Measurements from ENCODE around the gene PRDM16. TPM values are rescaled to one million over a fixed set of nuclear protein-coding genes. Genes with fewer than 3 reads are reported as not detected.

PRDM16 gene
- total RNA-seq, 1 experiment from 2014 or later, result 0.09 TPM

- CTCF ChIA-PET, result no interaction called here
- Mint-ChIP-seq H3K9me3 (ENCODE audit: low read depth, unreplicated experiment) (no peaks in the 10 kb centered on the region), H3K4me3 (ENCODE audit: low read depth, unreplicated experiment) (no peak overlapping the region), H3K27me3 (ENCODE audit: unreplicated experiment) (peaks cover 51% of the 10 kb centered on the region), H3K36me3 (ENCODE audit: insufficient read depth, unreplicated experiment) (no peaks in the 10 kb centered on the region), H3K27ac (ENCODE audit: unreplicated experiment) (no peak overlapping the region), H3K4me1 (ENCODE audit: low read depth, unreplicated experiment) (no peaks in the 10 kb centered on the region)
- TF ChIP-seq CTCF (IDR thresholded peaks at IDR 0.05; ENCODE audit: unreplicated experiment), result no peak
- no TSS peak for BruUV-seq (replicated peaks)
- no peak for DNase-seq
- intact Hi-C loops (cut with micrococcal nuclease; ENCODE audit: unreplicated experiment), result no loop called here
Observed at GRCh38 chr1:3076363-3076740, 7.3 kb downstream of the PRDM16 start.

DNA sequence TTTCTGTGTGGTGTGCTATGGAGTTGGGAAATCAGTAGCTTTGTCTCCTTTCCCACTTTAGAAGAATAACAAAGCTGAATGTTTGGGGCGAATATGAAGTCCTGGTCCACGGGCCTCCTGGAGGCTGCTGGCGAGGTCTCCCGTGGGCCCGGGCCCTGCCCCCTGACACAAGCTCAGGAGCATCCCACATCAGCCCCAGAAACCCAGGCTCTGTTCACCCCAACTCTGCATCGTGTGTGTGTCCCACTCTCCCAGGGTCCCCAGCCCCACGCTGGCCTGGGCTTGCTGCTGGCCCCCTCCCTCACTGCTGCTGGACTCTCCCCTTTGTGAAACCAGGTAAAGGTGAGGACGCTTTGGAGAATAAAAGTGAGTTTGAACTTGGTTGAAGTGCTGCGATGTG lies 8.1 kb downstream of the PRDM16 start:
- Mint-ChIP-seq H3K36me3 (ENCODE audit: insufficient read depth, unreplicated experiment) (peaks cover 3% of the 10 kb centered on the region), H3K4me3 (ENCODE audit: low read depth, unreplicated experiment) (no peak overlapping the region), H3K9me3 (ENCODE audit: low read depth, unreplicated experiment) (no peaks in the 10 kb centered on the region), H3K27me3 (ENCODE audit: unreplicated experiment) (peaks cover 47% of the 10 kb centered on the region), H3K27ac (ENCODE audit: unreplicated experiment) (no peak overlapping the region), H3K4me1 (ENCODE audit: low read depth, unreplicated experiment) (no peaks in the 10 kb centered on the region)
- no peak for DNase-seq
- CTCF ChIA-PET, result no interaction called here
- no peak for TF ChIP-seq CTCF (IDR thresholded peaks at IDR 0.05; ENCODE audit: unreplicated experiment)
- intact Hi-C loops (cut with micrococcal nuclease; ENCODE audit: unreplicated experiment), result no loop called here
- no TSS peak for BruUV-seq (replicated peaks)

DNA sequence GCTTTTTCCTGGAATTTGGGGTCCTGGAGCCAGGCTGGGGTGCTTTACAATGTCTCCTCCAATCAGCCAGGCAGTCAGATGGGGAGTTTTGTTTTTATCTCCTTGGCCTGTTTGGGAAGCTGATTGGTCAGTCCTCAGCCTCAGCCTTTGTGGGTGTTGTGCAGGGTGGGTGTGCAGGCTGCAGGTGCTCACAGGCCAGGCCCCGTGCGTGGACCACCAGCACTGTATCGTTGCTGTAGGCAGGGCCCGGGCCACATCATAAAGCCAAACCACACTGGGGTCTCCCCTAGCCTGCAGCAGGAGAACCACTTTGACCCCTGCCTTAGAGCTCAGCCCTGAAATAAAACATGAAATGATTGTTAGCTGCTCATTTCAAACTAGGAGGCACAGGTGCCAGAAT lies 8.6 kb downstream of the PRDM16 start:
- Mint-ChIP-seq H3K9me3 (ENCODE audit: low read depth, unreplicated experiment) (no peaks in the 10 kb centered on the region), H3K36me3 (ENCODE audit: insufficient read depth, unreplicated experiment) (peaks cover 5% of the 10 kb centered on the region), H3K27ac (ENCODE audit: unreplicated experiment) (no peak overlapping the region), H3K4me1 (ENCODE audit: low read depth, unreplicated experiment) (no peaks in the 10 kb centered on the region), H3K27me3 (ENCODE audit: unreplicated experiment) (peaks cover 42% of the 10 kb centered on the region), H3K4me3 (ENCODE audit: low read depth, unreplicated experiment) (no peak overlapping the region)
- BruUV-seq (replicated peaks), result no TSS peak
- TF ChIP-seq CTCF (IDR thresholded peaks at IDR 0.05; ENCODE audit: unreplicated experiment), result no peak
- intact Hi-C loops (cut with micrococcal nuclease; ENCODE audit: unreplicated experiment), result no loop called here
- CTCF ChIA-PET, result no interaction called here
- no peak for DNase-seq

GRCh38 chr1:3078430-3078861 lies 9.4 kb downstream of the PRDM16 start:
- no peak for DNase-seq
- H3K9me3 Mint-ChIP-seq (ENCODE audit: low read depth, unreplicated experiment), result no peaks in the 10 kb centered on the region
- no TSS peak for BruUV-seq (replicated peaks)
- no peak for TF ChIP-seq CTCF (IDR thresholded peaks at IDR 0.05; ENCODE audit: unreplicated experiment)
- intact Hi-C loops (cut with micrococcal nuclease; ENCODE audit: unreplicated experiment), result no loop called here
- CTCF ChIA-PET, result no interaction called here
- no peak overlapping the region for H3K4me3 Mint-ChIP-seq (ENCODE audit: low read depth, unreplicated experiment)
- no peaks in the 10 kb centered on the region for H3K4me1 Mint-ChIP-seq (ENCODE audit: low read depth, unreplicated experiment)
- H3K36me3 Mint-ChIP-seq (ENCODE audit: insufficient read depth, unreplicated experiment), result peaks cover 5% of the 10 kb centered on the region
- no peak overlapping the region for H3K27ac Mint-ChIP-seq (ENCODE audit: unreplicated experiment)
- peaks cover 40% of the 10 kb centered on the region for H3K27me3 Mint-ChIP-seq (ENCODE audit: unreplicated experiment)

- intact Hi-C loops (cut with micrococcal nuclease; ENCODE audit: unreplicated experiment), result no loop called here
- peaks cover 45% of the 10 kb centered on the region for H3K27me3 Mint-ChIP-seq (ENCODE audit: unreplicated experiment)
- H3K36me3 Mint-ChIP-seq (ENCODE audit: insufficient read depth, unreplicated experiment), result peaks cover 5% of the 10 kb centered on the region
- H3K9me3 Mint-ChIP-seq (ENCODE audit: low read depth, unreplicated experiment), result no peaks in the 10 kb centered on the region
- no peak for TF ChIP-seq CTCF (IDR thresholded peaks at IDR 0.05; ENCODE audit: unreplicated experiment)
- H3K27ac Mint-ChIP-seq (ENCODE audit: unreplicated experiment), result no peak overlapping the region
- no TSS peak for BruUV-seq (replicated peaks)
- DNase-seq, result no peak
- CTCF ChIA-PET, result no interaction called here
- no peak overlapping the region for H3K4me3 Mint-ChIP-seq (ENCODE audit: low read depth, unreplicated experiment)
- no peaks in the 10 kb centered on the region for H3K4me1 Mint-ChIP-seq (ENCODE audit: low read depth, unreplicated experiment)
Observed at GRCh38 chr1:3078871-3079270, 9.9 kb downstream of the PRDM16 start.
